ENCODE data around the gene FBXO28. TPM values are rescaled to one million over a fixed set of nuclear protein-coding genes. Genes with fewer than 3 reads are reported as not detected.
A peak's percentile ranks its signal among the peaks of the same experiment; 100 is the strongest.

Gene FBXO28
- total and polyA plus RNA-seq, 10 of the 15 experiments (the other 5 are each of a cell fraction or from before 2014, with no cell fraction given): 4.3 to 23.2 (median 18.4) TPM

DNA sequence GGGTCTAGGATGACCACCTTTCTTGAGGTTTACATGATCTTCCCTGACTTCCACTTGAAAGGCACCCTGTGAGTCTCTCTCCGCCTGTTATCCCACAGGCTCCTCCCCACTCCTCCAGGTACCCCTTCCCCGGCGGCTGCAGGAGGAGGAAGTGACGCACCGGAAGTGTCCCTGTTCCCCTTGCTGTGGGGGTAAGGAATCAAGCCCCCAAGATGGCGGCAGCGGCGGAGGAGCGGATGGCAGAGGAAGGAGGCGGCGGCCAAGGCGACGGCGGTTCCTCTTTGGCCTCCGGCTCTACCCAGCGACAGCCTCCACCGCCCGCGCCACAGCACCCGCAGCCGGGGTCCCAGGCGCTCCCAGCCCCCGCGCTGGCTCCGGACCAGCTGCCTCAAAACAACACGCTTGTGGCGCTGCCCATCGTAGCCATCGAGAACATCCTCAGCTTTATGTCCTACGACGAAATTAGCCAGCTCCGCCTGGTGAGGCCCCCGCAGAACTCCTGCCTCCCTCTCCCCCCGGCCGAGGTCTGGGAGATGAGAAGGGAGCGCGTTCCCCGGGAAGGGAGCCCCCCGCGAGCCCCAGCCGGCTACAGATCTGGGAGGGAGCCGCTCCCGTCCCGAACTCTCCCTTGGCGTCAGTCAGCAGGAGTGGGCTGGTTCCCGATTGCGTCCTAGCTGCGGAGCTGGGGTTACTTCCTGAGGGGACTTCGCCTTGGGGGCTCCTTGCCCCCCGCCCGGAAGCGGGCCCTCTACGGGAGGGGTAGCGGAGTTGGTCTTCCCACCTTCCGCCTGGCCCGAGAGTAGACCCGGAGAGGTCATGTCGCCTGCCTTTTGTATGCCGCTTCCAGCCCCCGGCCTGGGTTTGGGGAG lies at the start of gene FBXO28 (continued):
- peak; percentile 90 for TF ChIP-seq RELB (IDR thresholded peaks at IDR 0.05; ENCODE audit: low read depth)
- TF ChIP-seq NFYA (IDR thresholded peaks at IDR 0.05; ENCODE audit: borderline replicate concordance, low read depth, low read length): no peak
- no peak for TF ChIP-seq PAX8 (IDR thresholded peaks at IDR 0.05)
- no peak for TF ChIP-seq EP300 (IDR thresholded peaks at IDR 0.05; ENCODE audit: borderline replicate concordance in 1 of 2, control insufficient read depth in 1 of 2, low read depth in 2 of 2, low read length in 2 of 2)
- 0 out of 2 replicates have a peak, but pooled peaks have one; percentile 16 for TF ChIP-seq CBX5 (IDR thresholded peaks at IDR 0.05; ENCODE audit: low read depth)
- TF ChIP-seq ZNF687 (IDR thresholded peaks at IDR 0.05): peak; percentile 60; the same call in 1 of the 2 replicates
- TF ChIP-seq, protein P1, sequence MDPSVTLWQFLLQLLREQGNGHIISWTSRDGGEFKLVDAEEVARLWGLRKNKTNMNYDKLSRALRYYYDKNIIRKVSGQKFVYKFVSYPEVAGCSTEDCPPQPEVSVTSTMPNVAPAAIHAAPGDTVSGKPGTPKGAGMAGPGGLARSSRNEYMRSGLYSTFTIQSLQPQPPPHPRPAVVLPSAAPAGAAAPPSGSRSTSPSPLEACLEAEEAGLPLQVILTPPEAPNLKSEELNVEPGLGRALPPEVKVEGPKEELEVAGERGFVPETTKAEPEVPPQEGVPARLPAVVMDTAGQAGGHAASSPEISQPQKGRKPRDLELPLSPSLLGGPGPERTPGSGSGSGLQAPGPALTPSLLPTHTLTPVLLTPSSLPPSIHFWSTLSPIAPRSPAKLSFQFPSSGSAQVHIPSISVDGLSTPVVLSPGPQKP (IDR thresholded peaks at IDR 0.05; ENCODE audit: low read depth, low read length): no peak
- TF ChIP-seq ETV6 (conservative IDR thresholded peaks at IDR 0.05 in 1 of 2, IDR thresholded peaks at IDR 0.05 in 1 of 2; ENCODE audit: borderline replicate concordance in 1 of 2, low read depth in 1 of 2): no peak
- no peak for TF ChIP-seq STAT3 (IDR thresholded peaks at IDR 0.05; ENCODE audit: low read depth, low read length)
- TF ChIP-seq CHD4 (IDR thresholded peaks at IDR 0.05): no peak
- TF ChIP-seq BCL11A (IDR thresholded peaks at IDR 0.05; ENCODE audit: low read depth, low read length): no peak
- peak; percentile 99 for TF ChIP-seq POLR2A (IDR thresholded peaks at IDR 0.05; ENCODE audit: low read depth, low read length)
- TF ChIP-seq SREBF1 (IDR thresholded peaks at IDR 0.05; ENCODE audit: low read length): no peak; the same call in 1 of the 2 replicates
- 0 out of 2 replicates have a peak, but pooled peaks have one; percentile 48 for TF ChIP-seq CBFB (IDR thresholded peaks at IDR 0.05; ENCODE audit: low read depth)
- TF ChIP-seq SKIL (IDR thresholded peaks at IDR 0.05; ENCODE audit: low read depth, poor library complexity, severe bottlenecking): no peak
- TF ChIP-seq MTA2 (IDR thresholded peaks at IDR 0.05; ENCODE audit: low read depth): no peak
- TF ChIP-seq NR2C2 (IDR thresholded peaks at IDR 0.05; ENCODE audit: borderline replicate concordance, control insufficient read depth, insufficient read length, low read depth): no peak
